ENCODE measurements around the gene PDZD7. TPM values are rescaled to one million over a fixed set of nuclear protein-coding genes. Genes with fewer than 3 reads are reported as not detected.
A peak's percentile ranks its signal among the peaks of the same experiment; 100 is the strongest.

PDZD7 gene
- total and polyA plus RNA-seq, 9 of the 15 experiments (the other 6 are each of a cell fraction or from before 2014, with no cell fraction given): 0.04 to 0.24 (median 0.08) TPM; not detected in 3

- no peak for TF ChIP-seq NFE2L1 (tag; IDR thresholded peaks at IDR 0.05; ENCODE audit: borderline replicate concordance, low read depth)
- no peak for TF ChIP-seq MBD2 (IDR thresholded peaks at IDR 0.05; ENCODE audit: borderline replicate concordance, low read depth)
- no peak for TF ChIP-seq HDAC1 (IDR thresholded peaks at IDR 0.05)
- TF ChIP-seq KLF13 (tag; IDR thresholded peaks at IDR 0.05; ENCODE audit: borderline replicate concordance, low read depth): no peak
- TF ChIP-seq RBM34 (IDR thresholded peaks at IDR 0.05; ENCODE audit: borderline replicate concordance, insufficient read depth, low read length): no peak
- no peak for TF ChIP-seq MCM3 (IDR thresholded peaks at IDR 0.05)
- TF ChIP-seq BMI1 (IDR thresholded peaks at IDR 0.05; ENCODE audit: low read length): no peak
- no peak for TF ChIP-seq SMAD1 (IDR thresholded peaks at IDR 0.05; ENCODE audit: low read depth, low read length, partially characterized antibody)
- TF ChIP-seq, protein P1, sequence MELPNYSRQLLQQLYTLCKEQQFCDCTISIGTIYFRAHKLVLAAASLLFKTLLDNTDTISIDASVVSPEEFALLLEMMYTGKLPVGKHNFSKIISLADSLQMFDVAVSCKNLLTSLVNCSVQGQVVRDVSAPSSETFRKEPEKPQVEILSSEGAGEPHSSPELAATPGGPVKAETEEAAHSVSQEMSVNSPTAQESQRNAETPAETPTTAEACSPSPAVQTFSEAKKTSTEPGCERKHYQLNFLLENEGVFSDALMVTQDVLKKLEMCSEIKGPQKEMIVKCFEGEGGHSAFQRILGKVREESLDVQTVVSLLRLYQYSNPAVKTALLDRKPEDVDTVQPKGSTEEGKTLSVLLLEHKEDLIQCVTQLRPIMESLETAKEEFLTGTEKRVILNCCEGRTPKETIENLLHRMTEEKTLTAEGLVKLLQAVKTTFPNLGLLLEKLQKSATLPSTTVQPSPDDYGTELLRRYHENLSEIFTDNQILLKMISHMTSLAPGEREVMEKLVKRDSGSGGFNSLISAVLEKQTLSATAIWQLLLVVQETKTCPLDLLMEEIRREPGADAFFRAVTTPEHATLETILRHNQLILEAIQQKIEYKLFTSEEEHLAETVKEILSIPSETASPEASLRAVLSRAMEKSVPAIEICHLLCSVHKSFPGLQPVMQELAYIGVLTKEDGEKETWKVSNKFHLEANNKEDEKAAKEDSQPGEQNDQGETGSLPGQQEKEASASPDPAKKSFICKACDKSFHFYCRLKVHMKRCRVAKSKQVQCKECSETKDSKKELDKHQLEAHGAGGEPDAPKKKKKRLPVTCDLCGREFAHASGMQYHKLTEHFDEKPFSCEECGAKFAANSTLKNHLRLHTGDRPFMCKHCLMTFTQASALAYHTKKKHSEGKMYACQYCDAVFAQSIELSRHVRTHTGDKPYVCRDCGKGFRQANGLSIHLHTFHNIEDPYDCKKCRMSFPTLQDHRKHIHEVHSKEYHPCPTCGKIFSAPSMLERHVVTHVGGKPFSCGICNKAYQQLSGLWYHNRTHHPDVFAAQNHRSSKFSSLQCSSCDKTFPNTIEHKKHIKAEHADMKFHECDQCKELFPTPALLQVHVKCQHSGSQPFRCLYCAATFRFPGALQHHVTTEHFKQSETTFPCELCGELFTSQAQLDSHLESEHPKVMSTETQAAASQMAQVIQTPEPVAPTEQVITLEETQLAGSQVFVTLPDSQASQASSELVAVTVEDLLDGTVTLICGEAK (IDR thresholded peaks at IDR 0.05): no peak
- TF ChIP-seq, protein P1 (CRISPR knock-in tag; IDR thresholded peaks at IDR 0.05): no peak
- TF ChIP-seq EWSR1 (IDR thresholded peaks at IDR 0.05; ENCODE audit: borderline replicate concordance, low read depth, partially characterized antibody): no peak
- TF ChIP-seq HMBOX1 (IDR thresholded peaks at IDR 0.05): no peak
- TF ChIP-seq PYGO2 (tag; IDR thresholded peaks at IDR 0.05): no peak
- TF ChIP-seq, protein P2, sequence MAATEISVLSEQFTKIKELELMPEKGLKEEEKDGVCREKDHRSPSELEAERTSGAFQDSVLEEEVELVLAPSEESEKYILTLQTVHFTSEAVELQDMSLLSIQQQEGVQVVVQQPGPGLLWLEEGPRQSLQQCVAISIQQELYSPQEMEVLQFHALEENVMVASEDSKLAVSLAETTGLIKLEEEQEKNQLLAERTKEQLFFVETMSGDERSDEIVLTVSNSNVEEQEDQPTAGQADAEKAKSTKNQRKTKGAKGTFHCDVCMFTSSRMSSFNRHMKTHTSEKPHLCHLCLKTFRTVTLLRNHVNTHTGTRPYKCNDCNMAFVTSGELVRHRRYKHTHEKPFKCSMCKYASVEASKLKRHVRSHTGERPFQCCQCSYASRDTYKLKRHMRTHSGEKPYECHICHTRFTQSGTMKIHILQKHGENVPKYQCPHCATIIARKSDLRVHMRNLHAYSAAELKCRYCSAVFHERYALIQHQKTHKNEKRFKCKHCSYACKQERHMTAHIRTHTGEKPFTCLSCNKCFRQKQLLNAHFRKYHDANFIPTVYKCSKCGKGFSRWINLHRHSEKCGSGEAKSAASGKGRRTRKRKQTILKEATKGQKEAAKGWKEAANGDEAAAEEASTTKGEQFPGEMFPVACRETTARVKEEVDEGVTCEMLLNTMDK (IDR thresholded peaks at IDR 0.05; ENCODE audit: borderline replicate concordance, insufficient read depth, low read depth, low read length, poor library complexity, severe bottlenecking): peak; percentile 90
- TF ChIP-seq HMG20B (CRISPR knock-in tag; IDR thresholded peaks at IDR 0.05): no peak
- TF ChIP-seq ELF4 (CRISPR knock-in tag; IDR thresholded peaks at IDR 0.05): no peak
Measured at GRCh38 chr10:100997360-100998182, 33.4 kb downstream of the PDZD7 start (continued).
